ENCODE results near the gene CDIP1.

CDIP1 gene

GRCh38 chr16:4529085-4530060, 9.2 kb downstream of the CDIP1 start (continued):
- TF ChIP-seq ZNF302 (tag by site-specific recombination; IDR thresholded peaks at IDR 0.05; ENCODE audit: low read depth): no peak
- peak; percentile 99 for TF ChIP-seq ZIC2 (tag by site-specific recombination; IDR thresholded peaks at IDR 0.05)
- no peak for TF ChIP-seq ZNF23 (tag by site-specific recombination; IDR thresholded peaks at IDR 0.05; ENCODE audit: borderline replicate concordance)
- no peak for TF ChIP-seq ZNF391 (tag by site-specific recombination; IDR thresholded peaks at IDR 0.05; ENCODE audit: borderline replicate concordance, low read depth)
- no peak for TF ChIP-seq TSHZ1 (tag by site-specific recombination; IDR thresholded peaks at IDR 0.05; ENCODE audit: borderline replicate concordance)
- TF ChIP-seq OVOL3 (tag by site-specific recombination; IDR thresholded peaks at IDR 0.05): no peak
- TF ChIP-seq ZXDB (tag by site-specific recombination; IDR thresholded peaks at IDR 0.05): peak; percentile 53; the same call in 1 of the 2 replicates
- peak; percentile 57 for TF ChIP-seq ZNF629 (tag by site-specific recombination; IDR thresholded peaks at IDR 0.05)
- TF ChIP-seq INSM2 (tag by site-specific recombination; IDR thresholded peaks at IDR 0.05): no peak
- TF ChIP-seq ZNF16 (tag by site-specific recombination; IDR thresholded peaks at IDR 0.05; ENCODE audit: low read depth): no peak
- TF ChIP-seq KLF7 (tag by site-specific recombination; IDR thresholded peaks at IDR 0.05; ENCODE audit: borderline replicate concordance): no peak
- TF ChIP-seq ZNF704 (tag by site-specific recombination; IDR thresholded peaks at IDR 0.05): no peak
- no peak for TF ChIP-seq ZNF280D (tag by site-specific recombination; IDR thresholded peaks at IDR 0.05)
- TF ChIP-seq ELK4 (IDR thresholded peaks at IDR 0.05; ENCODE audit: borderline replicate concordance, low read depth, low read length): no peak
- TF ChIP-seq ZNF24 (tag by site-specific recombination; IDR thresholded peaks at IDR 0.05): no peak
- TF ChIP-seq ZNF416 (tag by site-specific recombination; IDR thresholded peaks at IDR 0.05): no peak
- TF ChIP-seq WT1 (tag by site-specific recombination; IDR thresholded peaks at IDR 0.05): no peak
- TF ChIP-seq PRDM1 (tag by site-specific recombination; IDR thresholded peaks at IDR 0.05): peak; percentile 16; the same call in 1 of the 2 replicates
- no peak for TF ChIP-seq ZNF473 (tag by site-specific recombination; IDR thresholded peaks at IDR 0.05)
- TF ChIP-seq ZNF843 (tag by site-specific recombination; IDR thresholded peaks at IDR 0.05): no peak
- TF ChIP-seq GLIS2 (tag by site-specific recombination; IDR thresholded peaks at IDR 0.05): 0 out of 2 replicates have a peak, but pooled peaks have one; percentile 24
- TF ChIP-seq BCL11A (tag by site-specific recombination; IDR thresholded peaks at IDR 0.05; ENCODE audit: low read depth): no peak
- TF ChIP-seq ZNF600 (tag by site-specific recombination; IDR thresholded peaks at IDR 0.05): peak; percentile 82
- TF ChIP-seq ZSCAN18 (tag by site-specific recombination; IDR thresholded peaks at IDR 0.05): no peak
- TF ChIP-seq HOXC10 (CRISPR knock-in tag; IDR thresholded peaks at IDR 0.05): no peak
- TF ChIP-seq ZBTB20 (tag by site-specific recombination; IDR thresholded peaks at IDR 0.05): 0 out of 2 replicates have a peak, but pooled peaks have one; percentile 19
